GM12865 (cell line): ENCODE measurements around the gene DNM1L.

Experiments
- DNase-seq: peaks from one replicate; pipeline ENCODE4 v3.0.0; 2010; ENCODE audit warnings: low read depth
- H3K4me3 ChIP-seq: 2 replicates; pipeline ENCODE4 v1.5.1; 2011; ENCODE audit warnings: mild to moderate bottlenecking, low read depth, low read length, control low read depth
- CTCF ChIP-seq: IDR thresholded peaks from 2 replicates; pipeline ENCODE4 v1.5.1; 2011; ENCODE audit warnings: low read length, control low read depth, low read depth, inconsistent platforms; ENCODE audit not compliant: insufficient read depth; ENCODE audit errors: missing control alignments

DNM1L gene

GRCh38 chr12:32753605-32754004 is 74.5 kb downstream of the DNM1L start:
- DNase-seq: no peak
- peak overlapping the region; percentile 88 for H3K4me3 ChIP-seq
- TF ChIP-seq CTCF: no peak

- peak overlapping the region; percentile 88 for H3K4me3 ChIP-seq
- TF ChIP-seq CTCF: no peak
- DNase-seq: no peak
Measured at GRCh38 chr12:32754111-32754510, 75.0 kb downstream of the DNM1L start.

GRCh38 chr12:32755051-32755653 is 76.1 kb downstream of the DNM1L start:
- peak overlapping the region; percentile 88 for H3K4me3 ChIP-seq
- peak; percentile 99 for TF ChIP-seq CTCF
- peak; percentile 91 for DNase-seq

GRCh38 chr12:32755654-32756475 is 76.8 kb downstream of the DNM1L start, which contains the start of gene YARS2:
YARS2 (minus strand) TSS chr12:32755897; CDS start chr12:32755874, 23 bp downstream.
- TF ChIP-seq CTCF: peak; percentile 69
- DNase-seq: peak; percentile 99
- H3K4me3 ChIP-seq: peak within 1 kb of the TSS; percentile 88

- H3K4me3 ChIP-seq: no peak overlapping the region; the same call in 1 of the 2 replicates
- TF ChIP-seq CTCF: no peak
- DNase-seq: no peak
Measured at GRCh38 chr12:32756476-32757066, 77.5 kb downstream of the DNM1L start.

- no peak for TF ChIP-seq CTCF
- DNase-seq: no peak
Measured at GRCh38 chr12:32757157-32757556, 78.1 kb downstream of the DNM1L start.

More at GRCh38 chr12:32757157-32757556, 78.1 kb downstream of the DNM1L start:
- no peak overlapping the region for H3K4me3 ChIP-seq
